AG10803 (cell line): ENCODE measurements around the gene SLC9C2.
"Not testable (repeated sequence)": the region's sequence is repeated elsewhere in the genome, so short reads cannot be mapped to it uniquely, and the experiment has no call there.

Experiments used
- DNase-seq: peaks from one replicate; pipeline ENCODE4 v3.0.0; 2010; ENCODE audit warnings: low read depth
- H3K4me3 ChIP-seq: 2 replicates; pipeline ENCODE4 v1.5.1; 2011; ENCODE audit warnings: mild to moderate bottlenecking, low read length, control low read depth
- TF ChIP-seq, protein P1 (sequence below): conservative IDR thresholded peaks from 2 replicates; pipeline ENCODE4 v1.5.1; 2011; ENCODE audit warnings: mild to moderate bottlenecking, low read length, control low read depth, inconsistent platforms

The SLC9C2 gene

GRCh38 chr1:173479649-173480048 is 123.2 kb downstream of the SLC9C2 start:
- DNase-seq: peak; percentile 20
- TF ChIP-seq, protein P1, sequence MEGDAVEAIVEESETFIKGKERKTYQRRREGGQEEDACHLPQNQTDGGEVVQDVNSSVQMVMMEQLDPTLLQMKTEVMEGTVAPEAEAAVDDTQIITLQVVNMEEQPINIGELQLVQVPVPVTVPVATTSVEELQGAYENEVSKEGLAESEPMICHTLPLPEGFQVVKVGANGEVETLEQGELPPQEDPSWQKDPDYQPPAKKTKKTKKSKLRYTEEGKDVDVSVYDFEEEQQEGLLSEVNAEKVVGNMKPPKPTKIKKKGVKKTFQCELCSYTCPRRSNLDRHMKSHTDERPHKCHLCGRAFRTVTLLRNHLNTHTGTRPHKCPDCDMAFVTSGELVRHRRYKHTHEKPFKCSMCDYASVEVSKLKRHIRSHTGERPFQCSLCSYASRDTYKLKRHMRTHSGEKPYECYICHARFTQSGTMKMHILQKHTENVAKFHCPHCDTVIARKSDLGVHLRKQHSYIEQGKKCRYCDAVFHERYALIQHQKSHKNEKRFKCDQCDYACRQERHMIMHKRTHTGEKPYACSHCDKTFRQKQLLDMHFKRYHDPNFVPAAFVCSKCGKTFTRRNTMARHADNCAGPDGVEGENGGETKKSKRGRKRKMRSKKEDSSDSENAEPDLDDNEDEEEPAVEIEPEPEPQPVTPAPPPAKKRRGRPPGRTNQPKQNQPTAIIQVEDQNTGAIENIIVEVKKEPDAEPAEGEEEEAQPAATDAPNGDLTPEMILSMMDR: no peak
- H3K4me3 ChIP-seq: peak overlapping the region; percentile 76

DNA sequence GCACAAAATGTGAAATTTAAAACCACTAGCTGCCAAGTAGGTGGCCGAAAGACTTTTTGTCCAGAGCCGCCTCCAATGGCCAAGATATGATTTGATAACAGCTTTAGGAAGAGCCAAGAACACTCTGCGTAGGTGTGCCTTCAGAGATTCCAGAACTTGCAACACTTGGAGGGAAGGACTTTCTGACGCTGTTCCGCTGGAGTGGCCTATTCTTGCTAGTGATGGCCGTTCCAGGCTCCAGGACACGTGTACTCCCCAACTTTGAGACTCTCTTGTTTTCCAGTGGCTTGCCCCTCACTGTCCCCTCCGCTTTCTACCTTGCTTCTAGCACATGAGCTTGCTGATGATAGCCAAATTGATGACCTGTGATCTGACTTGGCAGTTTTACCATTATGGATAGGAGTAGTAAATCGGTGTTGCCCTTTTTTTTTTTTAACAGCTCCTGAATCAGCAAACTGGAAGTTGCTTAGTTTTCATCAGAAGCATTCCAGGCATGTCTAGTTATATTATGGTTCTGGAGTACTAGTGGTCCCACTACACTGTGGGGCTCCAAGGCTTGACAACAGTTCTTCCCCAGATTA is 124.7 kb downstream of the SLC9C2 start:
- peak overlapping the region; percentile 76 for H3K4me3 ChIP-seq
- TF ChIP-seq, protein P1: no peak
- peak; percentile 70 for DNase-seq

DNA sequence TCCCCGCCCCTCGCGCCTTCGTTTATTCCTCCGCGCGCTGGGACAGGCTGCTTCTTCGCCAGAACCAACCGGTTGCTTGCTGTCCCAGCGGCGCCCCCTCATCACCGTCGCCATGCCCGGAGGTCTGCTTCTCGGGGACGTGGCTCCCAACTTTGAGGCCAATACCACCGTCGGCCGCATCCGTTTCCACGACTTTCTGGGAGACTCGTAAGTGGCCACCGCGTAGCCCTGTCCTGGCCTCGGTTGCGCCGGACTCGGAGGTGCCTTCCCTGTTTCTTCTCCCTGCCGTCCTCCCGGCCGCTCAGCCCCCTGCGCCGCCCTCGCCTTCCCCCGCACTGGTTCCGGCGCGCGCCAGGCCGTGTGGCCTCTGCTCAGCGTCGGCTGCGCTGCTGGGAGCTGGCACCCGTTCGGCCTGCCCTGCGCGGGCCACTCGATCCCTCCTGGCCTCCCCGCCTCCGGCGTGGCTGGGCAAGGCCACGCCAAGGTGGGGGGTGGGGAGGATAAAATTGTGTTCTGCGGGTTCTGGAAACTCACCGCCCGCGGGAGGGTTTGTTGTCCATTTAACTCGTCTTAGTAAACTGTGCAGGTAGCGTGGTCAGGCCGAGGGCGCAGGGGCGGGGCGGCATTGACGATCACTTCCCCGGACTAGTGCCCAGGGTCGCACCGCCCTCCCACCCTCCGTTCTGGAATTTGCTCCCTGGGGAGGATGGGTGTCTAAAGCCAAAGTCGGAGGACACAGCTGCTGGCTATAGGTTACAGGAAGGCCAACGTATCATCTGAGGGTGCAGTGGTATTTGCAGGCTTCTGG is 125.4 kb downstream of the SLC9C2 start, which contains the start of gene PRDX6:
TSS of gene PRDX6 (plus strand) at position 50 of the 808 bp plus-strand sequence. CDS start at position 113, 63 bp downstream.
- H3K4me3 ChIP-seq: peak within 1 kb of the TSS; percentile 76
- DNase-seq: peak; percentile 37
- TF ChIP-seq, protein P1: no peak

GRCh38 chr1:173476665-173477285 is 126.1 kb downstream of the SLC9C2 start:
- TF ChIP-seq, protein P1: no peak
- DNase-seq: peak; percentile 91
- peak overlapping the region; percentile 74 for H3K4me3 ChIP-seq

- TF ChIP-seq, protein P1: no peak
- H3K4me3 ChIP-seq: peak overlapping the region; percentile 74
- no peak for DNase-seq
Measured at GRCh38 chr1:173476197-173476664, 126.6 kb downstream of the SLC9C2 start.

GRCh38 chr1:173475564-173476196 is 127.2 kb downstream of the SLC9C2 start:
- peak overlapping the region; percentile 74 for H3K4me3 ChIP-seq
- peak; percentile 72 for DNase-seq
- TF ChIP-seq, protein P1: no peak

GRCh38 chr1:173474780-173475421 is 128.0 kb downstream of the SLC9C2 start:
- not testable (repeated sequence) for DNase-seq
- H3K4me3 ChIP-seq: peak overlapping the region; percentile 74
